Measurements from ENCODE around the gene TNFSF18.

Gene TNFSF18

GRCh38 chr1:173002891-173003838, 47.6 kb downstream of the TNFSF18 start:
- H3K27ac ChIP-seq, result no peak overlapping the region
- peaks cover 9% of the 10 kb centered on the region for H3K27me3 ChIP-seq (ENCODE audit: insufficient read depth, low read depth, severe bottlenecking)
- H3K4me3 ChIP-seq (ENCODE audit: low read depth, low read length), result no peak overlapping the region
- TF ChIP-seq CTCF (IDR thresholded peaks at IDR 0.05; ENCODE audit: low read depth, low read length), result no peak
- no peak for DNase-seq
- no peaks in the 10 kb centered on the region for H3K36me3 ChIP-seq
- peaks cover 2% of the 10 kb centered on the region for H3K9me3 ChIP-seq (ENCODE audit: severe bottlenecking)

- Histone ChIP-seq H3K9me3 (ENCODE audit: severe bottlenecking) (peaks cover 2% of the 10 kb centered on the region), H3K4me3 (ENCODE audit: low read depth, low read length) (no peak overlapping the region), H3K36me3 (no peaks in the 10 kb centered on the region), H3K27me3 (ENCODE audit: insufficient read depth, low read depth, severe bottlenecking) (peaks cover 11% of the 10 kb centered on the region), H3K27ac (no peak overlapping the region)
- no peak for DNase-seq
- TF ChIP-seq CTCF (IDR thresholded peaks at IDR 0.05; ENCODE audit: low read depth, low read length), result no peak
These were observed 51.4 kb downstream of the TNFSF18 start for GRCh38 chr1:172999349-172999748.

GRCh38 chr1:172997941-172998361, 52.8 kb downstream of the TNFSF18 start:
- no peak overlapping the region for H3K4me3 ChIP-seq (ENCODE audit: low read depth, low read length)
- H3K27ac ChIP-seq, result no peak overlapping the region
- no peak for TF ChIP-seq CTCF (IDR thresholded peaks at IDR 0.05; ENCODE audit: low read depth, low read length)
- H3K36me3 ChIP-seq, result no peaks in the 10 kb centered on the region
- no peak for DNase-seq
- H3K9me3 ChIP-seq (ENCODE audit: severe bottlenecking), result peaks cover 2% of the 10 kb centered on the region
- H3K27me3 ChIP-seq (ENCODE audit: insufficient read depth, low read depth, severe bottlenecking), result peaks cover 11% of the 10 kb centered on the region

- no peak overlapping the region for H3K27ac ChIP-seq
- TF ChIP-seq CTCF (IDR thresholded peaks at IDR 0.05; ENCODE audit: low read depth, low read length), result no peak
- H3K4me3 ChIP-seq (ENCODE audit: low read depth, low read length), result no peak overlapping the region
- peaks cover 11% of the 10 kb centered on the region for H3K27me3 ChIP-seq (ENCODE audit: insufficient read depth, low read depth, severe bottlenecking)
- no peak for DNase-seq
- no peaks in the 10 kb centered on the region for H3K36me3 ChIP-seq
- H3K9me3 ChIP-seq (ENCODE audit: severe bottlenecking), result no peaks in the 10 kb centered on the region
These were observed 57.1 kb downstream of the TNFSF18 start for GRCh38 chr1:172993640-172994039.

- H3K9me3 ChIP-seq (ENCODE audit: severe bottlenecking), result no peaks in the 10 kb centered on the region
- H3K27me3 ChIP-seq (ENCODE audit: insufficient read depth, low read depth, severe bottlenecking), result peaks cover 4% of the 10 kb centered on the region
- DNase-seq, result no peak
- no peaks in the 10 kb centered on the region for H3K36me3 ChIP-seq
- no peak overlapping the region for H3K4me3 ChIP-seq (ENCODE audit: low read depth, low read length)
- no peak overlapping the region for H3K27ac ChIP-seq
- no peak for TF ChIP-seq CTCF (IDR thresholded peaks at IDR 0.05; ENCODE audit: low read depth, low read length)
These were observed 58.9 kb downstream of the TNFSF18 start for GRCh38 chr1:172991674-172992400.

Data from WERI-Rb-1 (cell line).